OCI-LY3 (cell line): ENCODE results near the gene NUDCD2.

Experiments used
- EZH2phosphoT487 ChIP-seq: fragments of 200-600 bp; shearing (Covaris generic); IDR thresholded peaks from 2 replicates; pipeline ENCODE4 v1.6.1; 2018; ENCODE audit warnings: antibody characterized with exemption, mixed run types, low read depth
- TF ChIP-seq, protein P1 (sequence below): fragments of 200-600, 300-600 bp; sonication (generic); IDR thresholded peaks from 2 replicates; pipeline ENCODE4 v1.5.1; 2014; ENCODE audit warnings: antibody characterized with exemption, low read length, low read depth

DNA sequence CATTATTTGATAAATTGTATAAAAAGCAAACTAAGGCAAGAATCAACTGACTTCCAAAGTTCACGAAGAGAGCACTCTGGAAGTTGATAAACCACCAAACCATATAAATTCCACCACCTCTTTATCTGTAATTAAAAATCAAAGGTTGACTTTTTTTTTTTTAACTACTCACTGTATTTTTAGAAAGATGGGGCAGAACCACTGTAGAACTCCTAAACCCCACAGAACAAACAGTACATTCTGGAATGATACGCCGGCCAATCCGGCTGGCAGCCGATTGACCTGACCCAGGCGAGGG lies 22.9 kb downstream of the NUDCD2 start:
- TF ChIP-seq, protein P1, sequence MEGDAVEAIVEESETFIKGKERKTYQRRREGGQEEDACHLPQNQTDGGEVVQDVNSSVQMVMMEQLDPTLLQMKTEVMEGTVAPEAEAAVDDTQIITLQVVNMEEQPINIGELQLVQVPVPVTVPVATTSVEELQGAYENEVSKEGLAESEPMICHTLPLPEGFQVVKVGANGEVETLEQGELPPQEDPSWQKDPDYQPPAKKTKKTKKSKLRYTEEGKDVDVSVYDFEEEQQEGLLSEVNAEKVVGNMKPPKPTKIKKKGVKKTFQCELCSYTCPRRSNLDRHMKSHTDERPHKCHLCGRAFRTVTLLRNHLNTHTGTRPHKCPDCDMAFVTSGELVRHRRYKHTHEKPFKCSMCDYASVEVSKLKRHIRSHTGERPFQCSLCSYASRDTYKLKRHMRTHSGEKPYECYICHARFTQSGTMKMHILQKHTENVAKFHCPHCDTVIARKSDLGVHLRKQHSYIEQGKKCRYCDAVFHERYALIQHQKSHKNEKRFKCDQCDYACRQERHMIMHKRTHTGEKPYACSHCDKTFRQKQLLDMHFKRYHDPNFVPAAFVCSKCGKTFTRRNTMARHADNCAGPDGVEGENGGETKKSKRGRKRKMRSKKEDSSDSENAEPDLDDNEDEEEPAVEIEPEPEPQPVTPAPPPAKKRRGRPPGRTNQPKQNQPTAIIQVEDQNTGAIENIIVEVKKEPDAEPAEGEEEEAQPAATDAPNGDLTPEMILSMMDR: no peak
- TF ChIP-seq EZH2phosphoT487: no peak
